Neuron (in vitro differentiated cells): Measurements from ENCODE around the gene CACHD1.

Experiments
- H2AFZ ChIP-seq: one replicate; pipeline ENCODE4 v1.6.1; 2013; ENCODE audit warnings: low read depth, mild to moderate bottlenecking, inconsistent platforms, low read length, moderate library complexity
- H3K27me3 ChIP-seq: one replicate; pipeline ENCODE4 v1.6.1; 2013; ENCODE audit warnings: low read length; ENCODE audit not compliant: insufficient read depth
- H3K36me3 ChIP-seq: one replicate; pipeline ENCODE4 v1.6.1; 2013; ENCODE audit warnings: low read length; ENCODE audit not compliant: insufficient read depth
- H3K4me1 ChIP-seq: one replicate; pipeline ENCODE4 v1.6.1; 2013; ENCODE audit warnings: low read length; ENCODE audit not compliant: insufficient read depth
- H3K4me3 ChIP-seq: 2 replicates; pipeline ENCODE4 v1.5.1; 2013; ENCODE audit warnings: mild to moderate bottlenecking, low read length, moderate library complexity
- H3K9me3 ChIP-seq: one replicate; pipeline ENCODE4 v1.6.1; 2013; ENCODE audit warnings: low read length

The CACHD1 gene

GRCh38 chr1:64476251-64476952, 6.5 kb downstream of the CACHD1 start:
- Histone ChIP-seq H2AFZ (no peak overlapping the region), H3K4me3 (no peak overlapping the region), H3K9me3 (no peaks in the 10 kb centered on the region), H3K27me3 (no peaks in the 10 kb centered on the region), H3K36me3 (peaks cover 5% of the 10 kb centered on the region), H3K4me1 (peaks cover 52% of the 10 kb centered on the region)

GRCh38 chr1:64478594-64479470, 8.9 kb downstream of the CACHD1 start:
- Histone ChIP-seq H3K4me1 (peaks cover 43% of the 10 kb centered on the region), H3K27me3 (no peaks in the 10 kb centered on the region)

GRCh38 chr1:64479874-64480273, 9.9 kb downstream of the CACHD1 start:
- Histone ChIP-seq H3K27me3 (no peaks in the 10 kb centered on the region), H3K9me3 (no peaks in the 10 kb centered on the region), H3K4me1 (peaks cover 39% of the 10 kb centered on the region), H2AFZ (no peak overlapping the region), H3K36me3 (peaks cover 5% of the 10 kb centered on the region), H3K4me3 (no peak overlapping the region)

More at GRCh38 chr1:64478594-64479470, 8.9 kb downstream of the CACHD1 start:
- Histone ChIP-seq H3K9me3 (no peaks in the 10 kb centered on the region), H2AFZ (no peak overlapping the region), H3K36me3 (peaks cover 5% of the 10 kb centered on the region), H3K4me3 (no peak overlapping the region)

GRCh38 chr1:64480999-64481772, 11.3 kb downstream of the CACHD1 start:
- Histone ChIP-seq H3K4me3 (no peak overlapping the region), H3K4me1 (peaks cover 32% of the 10 kb centered on the region), H3K36me3 (peaks cover 5% of the 10 kb centered on the region), H3K27me3 (no peaks in the 10 kb centered on the region), H3K9me3 (no peaks in the 10 kb centered on the region), H2AFZ (no peak overlapping the region)

GRCh38 chr1:64482128-64482527, 12.2 kb downstream of the CACHD1 start:
- no peaks in the 10 kb centered on the region for H3K27me3 ChIP-seq
- no peaks in the 10 kb centered on the region for H3K9me3 ChIP-seq
- H2AFZ ChIP-seq, result no peak overlapping the region
- no peak overlapping the region for H3K4me3 ChIP-seq
- peaks cover 5% of the 10 kb centered on the region for H3K36me3 ChIP-seq
- H3K4me1 ChIP-seq, result peaks cover 29% of the 10 kb centered on the region

GRCh38 chr1:64482720-64483119, 12.8 kb downstream of the CACHD1 start:
- Histone ChIP-seq H3K9me3 (no peaks in the 10 kb centered on the region), H3K27me3 (no peaks in the 10 kb centered on the region), H3K4me3 (no peak overlapping the region), H3K36me3 (peaks cover 5% of the 10 kb centered on the region), H2AFZ (no peak overlapping the region), H3K4me1 (peaks cover 29% of the 10 kb centered on the region)

- Histone ChIP-seq H3K36me3 (no peaks in the 10 kb centered on the region), H3K4me1 (peaks cover 27% of the 10 kb centered on the region), H3K4me3 (no peak overlapping the region), H3K27me3 (no peaks in the 10 kb centered on the region), H3K9me3 (no peaks in the 10 kb centered on the region), H2AFZ (no peak overlapping the region)
These were observed 13.9 kb downstream of the CACHD1 start for GRCh38 chr1:64483731-64484414.

- no peak overlapping the region for H2AFZ ChIP-seq
- H3K27me3 ChIP-seq, result no peaks in the 10 kb centered on the region
- peaks cover 28% of the 10 kb centered on the region for H3K4me1 ChIP-seq
- no peak overlapping the region for H3K4me3 ChIP-seq
- no peaks in the 10 kb centered on the region for H3K9me3 ChIP-seq
- no peaks in the 10 kb centered on the region for H3K36me3 ChIP-seq
These were observed 14.7 kb downstream of the CACHD1 start for GRCh38 chr1:64484651-64485050.

- Histone ChIP-seq H3K4me1 (peaks cover 23% of the 10 kb centered on the region), H3K27me3 (no peaks in the 10 kb centered on the region), H2AFZ (no peak overlapping the region), H3K9me3 (no peaks in the 10 kb centered on the region), H3K36me3 (no peaks in the 10 kb centered on the region), H3K4me3 (no peak overlapping the region)
These were observed 16.3 kb downstream of the CACHD1 start for GRCh38 chr1:64486193-64486592.

- H3K36me3 ChIP-seq, result no peaks in the 10 kb centered on the region
- H3K27me3 ChIP-seq, result no peaks in the 10 kb centered on the region
- no peak overlapping the region for H3K4me3 ChIP-seq
- H3K9me3 ChIP-seq, result peaks cover 4% of the 10 kb centered on the region
- H3K4me1 ChIP-seq, result peaks cover 18% of the 10 kb centered on the region
- no peak overlapping the region for H2AFZ ChIP-seq
These were observed 17.1 kb downstream of the CACHD1 start for GRCh38 chr1:64487061-64487460.

GRCh38 chr1:64488862-64489261, 18.9 kb downstream of the CACHD1 start:
- Histone ChIP-seq H3K4me1 (peaks cover 27% of the 10 kb centered on the region), H3K4me3 (no peak overlapping the region), H3K27me3 (no peaks in the 10 kb centered on the region)

GRCh38 chr1:64489707-64490106, 19.8 kb downstream of the CACHD1 start:
- Histone ChIP-seq H3K27me3 (no peaks in the 10 kb centered on the region), H3K4me3 (no peak overlapping the region), H3K9me3 (peaks cover 4% of the 10 kb centered on the region), H3K36me3 (no peaks in the 10 kb centered on the region), H3K4me1 (peaks cover 31% of the 10 kb centered on the region), H2AFZ (no peak overlapping the region)

More at GRCh38 chr1:64488862-64489261, 18.9 kb downstream of the CACHD1 start:
- Histone ChIP-seq H3K36me3 (no peaks in the 10 kb centered on the region), H2AFZ (no peak overlapping the region), H3K9me3 (peaks cover 4% of the 10 kb centered on the region)
